Activated CD4-positive, alpha-beta T cell treated with anti-CD3 and anti-CD28 coated beads for 1 hour (primary cell): ENCODE measurements around the gene TREM1.

Source experiments
- DNase-seq: peaks from one replicate; pipeline ENCODE4 v3.0.0-alpha.2; 2020

Gene TREM1

DNA sequence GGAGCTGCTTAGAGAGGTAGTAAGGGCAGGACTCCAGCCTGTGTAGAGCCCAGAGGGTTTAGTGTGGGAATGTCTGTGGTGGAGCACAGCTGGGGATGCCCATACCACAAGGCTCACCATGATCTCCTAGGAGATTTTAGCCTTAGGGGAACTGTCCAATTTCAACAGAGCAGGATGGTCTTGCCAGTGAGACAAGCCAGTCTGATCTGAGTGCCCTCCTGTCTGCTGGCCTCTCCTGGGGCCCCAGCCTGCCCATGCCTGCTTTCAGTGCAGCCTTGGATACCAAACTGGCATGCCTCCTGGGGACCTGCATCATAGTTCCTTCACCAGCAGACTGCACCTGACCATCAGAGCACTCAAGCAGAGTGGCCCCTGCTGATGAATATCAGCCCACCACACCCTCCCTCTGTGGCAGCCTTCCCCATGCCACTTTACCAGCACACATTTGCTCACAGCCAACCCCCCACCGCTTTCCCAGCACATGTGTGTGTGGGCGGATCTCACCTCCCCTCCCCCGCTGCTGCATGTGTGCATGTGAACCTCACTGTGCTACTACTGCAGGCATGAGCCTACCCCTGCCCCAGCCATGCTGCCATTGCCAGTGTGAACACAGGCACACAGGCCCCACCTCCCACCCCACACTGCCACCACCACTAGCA is 7.9 kb upstream of the TREM1 start:
- no peak for DNase-seq

DNA sequence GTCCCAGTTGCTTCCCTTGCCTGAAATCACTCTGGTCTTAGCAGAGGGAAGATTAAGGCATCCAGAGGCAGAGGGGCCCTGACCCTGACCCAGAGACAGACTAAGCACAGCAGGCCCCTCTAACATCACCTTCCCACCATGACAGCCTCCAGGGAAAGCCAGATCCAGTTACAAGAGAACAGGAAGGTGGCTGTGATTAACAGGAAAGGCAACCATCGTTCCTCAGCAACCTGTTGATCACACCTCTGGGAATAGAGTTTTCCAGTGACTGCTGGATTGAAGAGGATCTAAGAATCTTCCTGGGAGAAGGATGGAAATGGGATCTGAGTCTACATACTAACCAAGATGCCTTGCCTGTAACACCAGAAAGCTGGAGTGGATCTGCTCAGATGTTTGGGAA is 5.2 kb upstream of the TREM1 start:
- no peak for DNase-seq

DNA sequence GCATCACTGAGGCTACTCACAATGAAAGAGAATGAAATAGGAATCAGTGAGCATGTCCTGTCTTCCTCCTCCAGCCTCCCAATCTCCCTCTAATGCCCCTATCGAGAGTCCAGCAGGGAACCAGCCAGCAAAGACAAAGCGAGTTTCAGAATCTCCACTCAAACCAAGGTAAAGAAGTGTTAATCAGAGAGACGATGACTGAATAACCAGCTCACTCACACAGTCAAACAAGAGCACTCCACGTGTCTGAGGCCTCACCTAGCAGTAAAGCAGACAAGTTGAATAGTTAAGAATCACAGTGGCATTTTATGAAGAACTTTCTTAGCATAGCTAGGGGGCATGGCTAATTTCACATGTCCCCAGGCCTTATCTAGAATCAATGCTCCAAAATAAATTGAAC is 3.3 kb upstream of the TREM1 start:
- DNase-seq, result no peak

DNA sequence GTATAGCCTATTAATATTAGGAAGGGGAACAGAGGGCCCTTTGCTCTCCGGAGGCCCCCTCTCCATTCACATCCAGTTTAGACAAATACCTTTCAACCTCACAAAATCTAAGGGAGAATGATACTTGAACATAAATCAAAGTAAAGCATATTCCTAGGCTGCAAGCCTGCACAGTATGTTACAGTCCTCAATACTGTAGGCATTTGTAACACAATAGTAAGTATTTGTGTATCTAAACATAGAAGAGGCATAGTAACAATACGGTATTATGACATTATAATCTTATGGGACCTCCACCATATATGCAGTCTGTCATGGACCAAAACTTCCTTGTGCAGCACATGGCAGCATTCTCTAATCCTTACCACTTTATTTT is 2.3 kb upstream of the TREM1 start:
- no peak for DNase-seq

DNA sequence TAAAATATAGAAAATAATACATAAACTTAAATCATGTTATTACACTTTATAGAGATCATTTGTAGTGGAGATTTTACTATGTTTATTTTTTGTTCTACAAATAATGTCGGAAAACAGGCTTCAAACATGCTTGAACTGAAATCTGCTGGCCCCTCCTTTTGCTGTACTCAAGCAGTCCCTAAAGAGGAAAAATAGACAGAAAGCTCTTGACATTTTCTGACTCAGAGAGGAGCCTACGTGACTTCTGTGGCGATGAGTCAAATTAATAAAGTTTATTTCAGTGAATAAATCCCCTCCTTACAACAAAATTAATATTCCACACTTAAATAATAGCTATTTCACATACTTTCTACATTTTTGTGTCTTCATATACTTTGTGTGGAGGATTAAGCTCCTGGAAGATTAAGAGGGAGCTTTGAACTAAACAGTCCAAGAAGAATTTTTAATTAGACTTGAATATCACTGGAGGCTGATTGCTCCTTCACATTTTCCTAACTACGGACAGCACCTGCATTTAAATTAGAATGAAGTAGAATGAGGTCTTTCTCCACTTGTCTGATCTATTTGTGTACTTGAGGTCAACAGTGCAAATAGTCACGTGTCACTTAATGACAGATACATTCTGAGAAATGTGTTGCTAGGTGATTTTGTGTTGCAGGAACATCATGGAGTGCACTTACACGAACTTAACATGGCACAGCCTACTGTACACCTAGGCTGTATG is 1.7 kb upstream of the TREM1 start:
- no peak for DNase-seq

DNA sequence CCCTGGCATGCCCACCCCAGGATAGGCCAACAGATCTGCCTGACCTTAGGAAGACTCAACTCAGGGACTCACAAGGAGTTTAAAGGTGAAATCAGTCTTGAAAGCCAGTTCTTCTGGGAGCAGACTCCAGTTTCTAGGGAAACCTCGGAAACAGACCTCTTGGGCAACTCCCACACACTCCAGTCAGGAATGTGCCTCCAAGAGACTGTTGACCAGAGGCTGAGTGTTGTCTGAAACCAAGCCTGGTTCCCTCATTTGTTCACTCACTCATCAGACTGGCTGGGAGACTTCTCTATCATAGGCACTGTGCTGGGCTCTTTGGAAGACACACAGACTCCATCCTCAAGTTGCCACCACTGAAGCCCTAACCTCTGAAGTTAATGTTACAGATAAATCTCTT is 1.8 kb downstream of the TREM1 start:
- no peak for DNase-seq

DNA sequence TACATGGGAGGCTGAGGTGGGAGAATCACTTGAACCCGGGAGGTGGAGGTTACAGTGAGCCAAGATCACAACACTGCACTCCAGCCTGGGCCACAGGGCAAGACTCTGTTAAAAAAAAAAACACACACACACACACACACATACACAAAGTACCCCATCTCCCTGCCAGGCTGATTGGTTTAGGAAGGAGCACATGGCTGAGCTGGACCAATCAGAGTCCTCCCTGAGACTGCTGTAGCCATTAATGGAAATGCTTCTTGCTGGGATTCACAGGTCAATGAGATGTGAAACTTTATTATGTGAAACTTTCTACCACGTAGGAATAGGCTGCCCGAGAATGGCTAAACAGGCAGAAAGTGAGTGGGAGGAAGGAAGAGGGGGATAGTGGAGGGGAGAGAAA is 2.9 kb downstream of the TREM1 start:
- no peak for DNase-seq

DNA sequence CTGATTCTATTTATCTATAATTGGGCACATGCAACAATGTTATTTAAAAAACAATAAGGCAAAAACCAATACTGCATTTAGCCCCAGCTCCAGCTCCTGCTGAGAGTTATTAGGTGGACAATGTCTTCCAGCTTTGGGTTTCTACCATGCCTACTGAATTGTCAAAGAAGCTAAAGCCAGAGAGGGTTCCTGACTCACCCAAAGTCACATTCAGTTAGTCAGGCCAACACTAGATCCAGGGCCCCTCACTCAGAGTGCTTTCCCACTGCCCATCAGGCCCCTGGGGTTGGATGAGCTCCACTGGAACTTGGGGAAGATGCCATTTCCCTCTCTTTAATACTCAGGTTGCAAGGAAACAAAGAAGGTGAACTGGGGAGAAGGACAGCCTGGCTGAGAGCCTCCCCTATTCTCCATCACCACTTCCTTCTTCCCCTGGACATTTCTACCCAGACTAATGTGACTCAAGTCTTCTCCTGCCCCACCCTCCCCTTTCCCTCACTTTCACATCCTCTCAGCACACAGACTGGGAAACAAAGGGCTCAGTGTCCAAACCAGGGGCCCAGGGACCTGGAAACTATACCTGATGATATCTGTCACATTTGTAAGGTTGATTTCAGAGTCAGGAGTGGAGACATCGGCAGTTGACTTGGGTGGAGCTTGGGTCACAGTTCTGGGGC is 6.0 kb downstream of the TREM1 start:
- DNase-seq, result no peak

DNA sequence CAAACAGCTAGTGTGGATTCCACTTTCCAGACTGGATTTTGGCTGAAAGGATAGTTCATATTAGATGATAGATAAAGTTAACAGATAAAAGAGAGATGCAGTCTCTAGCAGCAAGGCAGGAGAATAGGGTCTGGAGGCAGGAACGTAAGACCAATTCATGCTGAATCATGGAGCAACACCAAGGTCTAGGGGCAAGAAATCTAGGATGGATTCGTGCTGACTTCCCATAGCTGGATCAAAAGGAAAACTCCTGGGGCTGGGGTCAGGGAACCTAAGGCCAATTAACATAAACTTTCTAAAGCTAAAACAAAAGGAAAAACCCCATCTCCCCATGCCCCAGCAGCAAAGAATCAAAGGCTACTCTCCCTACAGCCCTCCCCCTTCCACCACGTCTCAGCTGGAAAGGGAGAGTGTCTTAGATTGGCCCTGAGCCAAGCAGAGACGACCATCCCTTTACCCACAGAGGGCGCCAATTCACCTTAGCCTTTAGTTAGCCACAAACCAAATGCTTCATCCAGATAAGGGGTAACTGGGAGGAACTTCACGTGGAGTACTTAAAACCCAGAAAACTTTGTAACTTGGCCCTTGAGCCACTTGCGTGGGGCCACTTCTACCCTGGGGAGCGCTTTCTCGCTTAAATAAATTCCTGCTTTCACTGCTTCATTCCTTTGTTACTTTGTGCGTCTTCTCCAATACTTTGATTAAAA is 7.6 kb downstream of the TREM1 start:
- peak; percentile 52 for DNase-seq

DNA sequence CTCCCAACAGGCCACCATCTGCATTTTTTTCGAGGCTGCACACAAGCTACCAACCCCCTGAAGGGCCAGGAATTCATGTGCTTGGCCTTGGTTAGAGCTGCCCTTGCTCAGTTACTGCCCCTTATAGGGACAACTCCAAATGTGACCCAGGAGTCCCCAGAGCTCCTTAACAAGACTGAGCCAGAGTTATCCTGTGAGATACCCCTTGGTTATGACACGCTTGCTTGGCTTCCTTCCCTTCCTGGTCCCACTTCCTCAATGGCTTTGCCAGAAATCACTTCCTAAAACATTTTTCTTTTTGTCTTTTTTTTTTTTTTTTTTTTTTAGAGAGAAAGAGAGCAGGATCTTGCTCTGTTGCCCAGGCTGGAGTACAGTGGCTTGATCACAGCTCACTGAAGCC is 8.9 kb downstream of the TREM1 start:
- DNase-seq, result no peak

DNA sequence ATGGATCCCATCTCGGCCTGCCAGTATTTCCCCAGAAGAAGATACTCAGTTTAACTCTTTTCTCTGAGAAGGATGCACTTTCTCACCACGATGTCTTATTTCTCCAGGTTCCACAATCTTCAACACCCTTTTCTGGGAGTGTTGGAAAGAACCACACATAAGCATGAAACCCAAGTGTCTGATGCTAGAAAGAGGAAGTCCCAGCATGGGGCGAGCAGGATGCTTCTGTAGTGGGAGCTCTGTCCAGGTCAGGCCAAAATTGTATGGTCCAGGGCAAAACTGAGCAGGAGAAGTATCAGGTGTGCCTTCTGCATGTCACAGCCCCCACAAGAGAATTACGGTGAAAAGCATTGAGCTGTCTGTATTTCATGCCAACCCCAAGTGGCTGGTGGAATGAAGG is 11.0 kb downstream of the TREM1 start:
- DNase-seq, result no peak

DNA sequence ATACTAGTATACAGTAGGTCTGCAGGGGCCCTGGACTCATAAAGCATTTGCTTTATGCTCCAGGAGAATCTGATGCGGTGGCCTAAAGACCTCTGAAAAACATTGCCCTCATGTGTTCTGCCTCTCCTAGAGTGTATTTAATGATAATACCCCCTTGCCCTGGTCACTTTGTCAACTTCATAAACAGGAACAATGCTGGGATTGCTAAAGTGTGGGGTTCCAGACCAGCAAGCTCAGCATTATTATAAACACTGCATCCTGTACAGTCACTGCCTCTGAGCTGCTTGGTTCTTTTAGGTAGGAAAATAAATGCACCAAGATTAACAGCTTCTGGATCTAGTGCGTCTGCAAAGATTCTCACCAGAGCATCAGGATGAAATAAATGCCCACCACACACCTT is 12.2 kb downstream of the TREM1 start:
- DNase-seq, result no peak

DNA sequence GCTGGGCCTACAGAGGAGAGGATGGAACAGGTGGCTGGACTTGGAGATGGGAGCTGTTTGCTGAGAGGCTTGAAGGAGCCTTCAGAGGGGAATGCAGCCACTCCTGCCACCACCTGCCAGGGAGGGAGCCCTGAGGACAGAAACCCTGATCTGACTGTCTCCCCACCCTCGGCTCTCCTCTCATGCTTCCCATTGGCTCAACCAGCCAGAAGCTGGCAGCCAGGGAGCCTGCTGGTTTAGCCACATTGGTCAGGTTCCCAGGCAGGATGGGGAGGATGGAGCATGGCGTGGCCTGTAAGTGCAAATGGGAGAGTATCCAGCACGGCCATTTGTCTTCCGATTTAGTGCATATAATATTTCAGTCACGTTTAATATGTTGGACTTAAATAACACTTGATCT is 12.8 kb downstream of the TREM1 start:
- no peak for DNase-seq

DNA sequence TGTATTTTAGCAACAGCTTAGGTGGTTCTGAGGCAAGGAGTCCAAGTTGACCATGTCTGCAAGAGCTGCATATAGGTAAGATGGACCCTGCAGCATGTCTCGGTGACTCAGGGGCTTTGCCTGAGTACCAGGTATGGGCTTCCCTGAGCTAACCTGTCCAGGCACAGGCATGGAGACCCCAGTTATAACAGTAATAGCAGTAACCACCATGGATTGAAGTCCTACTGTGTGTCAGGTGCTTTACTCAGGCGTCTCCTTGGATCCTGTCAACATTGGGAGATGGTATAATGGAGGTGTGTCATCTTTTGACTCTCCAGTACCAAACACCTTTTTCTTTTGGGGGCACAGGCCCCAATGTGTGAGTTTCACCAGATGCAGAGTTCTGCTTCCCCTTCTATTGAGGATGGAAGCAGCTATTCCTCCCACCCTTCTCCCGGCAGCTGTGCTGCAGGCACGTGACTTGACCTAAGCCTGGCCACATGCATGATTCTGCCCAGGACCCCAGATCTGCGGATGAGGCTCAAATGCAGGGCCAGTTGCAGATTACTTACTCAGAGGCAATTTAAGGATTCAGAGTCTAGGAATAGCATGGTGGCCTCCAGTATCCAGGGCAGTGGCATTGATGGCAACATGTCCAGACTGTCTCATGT is 13.8 kb downstream of the TREM1 start:
- no peak for DNase-seq

DNA sequence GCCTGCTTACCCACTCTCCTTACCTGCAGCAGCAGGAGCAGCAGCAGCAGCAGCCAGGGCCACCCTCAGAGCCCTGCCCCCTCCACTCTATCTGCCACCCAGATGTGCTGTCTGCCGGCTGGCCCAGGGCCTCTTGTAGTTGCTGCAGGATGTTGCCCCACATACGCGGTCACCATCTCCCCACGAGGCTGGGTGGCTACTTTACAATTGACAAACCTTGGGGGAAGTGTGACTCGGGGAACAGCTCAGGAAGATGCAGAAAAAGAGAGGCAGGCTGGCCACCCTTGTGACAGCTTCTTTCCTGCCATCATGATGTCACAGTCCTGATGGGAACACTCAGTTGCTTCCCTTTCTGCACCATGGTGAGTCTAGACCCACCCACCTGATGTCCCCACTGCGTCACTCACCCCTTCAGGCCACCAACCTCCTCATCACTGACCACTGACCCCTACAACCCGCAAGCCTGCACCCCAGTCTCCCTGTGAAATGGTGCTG is 14.5 kb downstream of the TREM1 start:
- no peak for DNase-seq

DNA sequence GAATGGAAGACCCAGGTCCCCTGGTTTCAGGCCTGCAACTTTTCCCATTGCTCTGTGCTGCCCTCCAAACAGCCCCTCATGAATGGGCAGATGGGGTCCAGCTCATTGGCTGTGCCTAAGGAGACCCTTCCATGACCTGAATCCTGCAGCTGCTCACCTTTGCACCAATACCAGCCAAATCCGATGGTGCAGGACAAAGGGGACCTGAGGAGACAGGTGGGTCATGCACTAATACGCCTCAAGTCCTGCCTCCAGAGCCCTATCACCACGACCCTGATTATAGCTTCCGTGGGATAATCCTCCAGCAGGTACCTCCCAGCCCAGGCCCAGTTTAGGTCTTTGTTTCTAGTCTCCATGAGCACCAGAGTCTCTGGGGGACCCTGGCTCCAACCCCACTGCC is 16.8 kb downstream of the TREM1 start:
- no peak for DNase-seq

DNA sequence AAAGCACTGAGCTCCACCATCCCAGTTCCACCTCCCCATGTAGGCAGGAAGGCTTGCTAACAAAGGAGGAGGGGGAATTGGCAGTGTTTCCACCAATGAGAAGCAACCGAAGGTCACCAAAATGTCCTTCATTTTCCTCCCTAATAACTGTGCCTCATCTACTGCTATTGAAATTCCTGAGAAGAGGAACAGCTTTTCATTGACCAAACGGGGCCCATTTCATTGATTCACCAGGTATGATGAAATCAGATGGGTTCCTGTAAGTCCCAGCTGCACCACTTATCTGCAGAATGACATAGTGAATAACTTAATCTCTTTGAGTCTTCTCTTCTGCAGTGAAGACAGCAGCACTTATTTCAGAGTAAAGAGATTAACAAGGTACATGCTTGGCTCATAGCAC is 17.3 kb downstream of the TREM1 start:
- DNase-seq, result no peak

DNA sequence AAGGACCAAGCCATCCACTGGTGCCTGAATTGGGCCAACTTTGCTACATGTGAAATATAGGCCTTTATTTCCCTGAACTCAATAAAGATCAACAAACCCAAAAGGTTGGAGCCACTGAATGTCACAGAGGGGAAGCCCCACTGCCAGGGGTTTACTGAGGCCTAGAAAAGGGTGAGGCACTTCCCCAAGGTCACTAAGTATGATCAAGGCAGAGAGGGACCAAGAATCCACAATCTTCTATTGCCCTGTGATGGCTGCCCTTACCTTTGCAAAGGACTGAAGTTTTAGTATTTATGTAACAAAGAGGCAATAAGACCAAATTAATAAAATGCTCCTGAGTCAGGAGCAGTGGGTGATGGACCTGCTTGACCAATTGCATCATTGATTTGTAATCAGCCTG is 18.0 kb downstream of the TREM1 start:
- DNase-seq, result no peak

DNA sequence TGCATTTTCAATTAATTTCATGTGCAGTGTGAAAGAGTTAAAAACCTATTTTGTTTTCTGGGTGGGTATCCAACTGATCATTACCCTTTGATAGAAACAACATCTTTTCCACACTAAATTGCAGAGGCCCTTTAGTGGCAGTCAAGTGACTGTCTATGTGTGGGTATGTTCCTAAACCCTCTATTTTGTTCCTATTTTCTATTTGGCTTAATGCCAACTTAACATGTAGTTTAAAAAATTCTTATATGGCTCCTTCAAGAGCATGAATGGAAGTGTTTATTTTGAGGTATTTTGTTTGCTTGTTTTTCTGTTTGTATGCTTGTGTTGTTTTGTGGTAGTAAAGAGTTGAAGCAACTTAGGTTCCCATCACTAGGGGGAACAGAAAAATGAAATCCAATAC is 19.9 kb downstream of the TREM1 start:
- no peak for DNase-seq

DNA sequence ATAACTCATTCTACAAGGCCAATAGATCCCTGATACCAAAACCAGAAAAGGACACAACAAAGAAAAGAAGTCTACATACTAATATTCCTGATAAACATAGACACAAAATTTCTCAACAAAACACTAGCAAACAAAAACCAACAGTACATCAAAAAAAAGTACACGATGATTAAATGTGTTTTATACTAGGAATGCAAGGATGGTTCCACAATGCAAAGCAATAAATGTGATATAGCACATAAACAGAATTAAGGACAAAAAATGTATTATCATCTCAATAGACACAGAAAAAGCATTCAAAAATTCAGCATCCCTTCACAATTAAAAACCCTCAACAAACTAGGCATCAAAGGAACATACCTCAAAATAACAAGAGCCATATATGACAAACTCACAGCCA is 23.2 kb downstream of the TREM1 start:
- no peak for DNase-seq

DNA sequence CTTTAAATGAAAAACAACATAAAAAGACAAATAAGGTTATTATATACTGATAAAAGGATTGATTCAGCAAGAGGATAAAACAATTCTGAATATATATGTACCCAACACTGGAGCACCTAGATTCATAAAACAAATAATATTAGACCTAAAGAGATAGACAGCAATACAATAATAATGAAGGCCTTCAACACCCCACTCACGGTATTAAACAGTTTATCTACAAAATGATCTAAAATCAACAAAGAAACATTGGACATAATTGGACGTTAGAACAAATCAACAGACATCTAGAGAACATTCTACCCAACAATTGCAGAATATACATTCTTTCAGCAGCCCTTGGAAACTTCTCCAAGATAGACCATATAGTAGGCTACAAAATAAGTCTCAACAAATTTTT is 24.1 kb downstream of the TREM1 start:
- DNase-seq, result no peak

DNA sequence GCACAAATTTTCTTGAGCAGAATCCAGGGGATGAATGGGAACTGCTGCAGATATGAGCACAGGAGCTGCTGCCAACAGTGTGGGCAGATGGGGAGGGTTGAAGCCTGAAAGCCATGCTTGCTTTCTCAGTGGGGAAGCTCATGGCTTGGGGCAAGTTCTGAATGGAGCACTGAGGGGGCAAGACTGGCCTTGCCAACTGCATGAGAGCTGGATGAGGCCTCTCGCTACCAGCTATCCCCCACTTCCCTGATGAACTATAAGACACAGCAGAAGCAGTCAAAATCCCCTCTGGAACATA is 28.3 kb downstream of the TREM1 start:
- DNase-seq, result no peak
